Muscle layer of duodenum (tissue), 2 donors: ENCODE results near the gene MRPL24.

Experiments used
- H3K27ac ChIP-seq: one replicate; pipeline ENCODE4 v1.7.0; 2013; ENCODE audit warnings: mild to moderate bottlenecking, low read length
- H3K27me3 ChIP-seq: one replicate; pipeline ENCODE4 v1.7.0; 2013; ENCODE audit warnings: low read depth, mild to moderate bottlenecking, control low read depth, low read length
- H3K36me3 ChIP-seq, 2 donors: one replicate each; pipeline ENCODE4 v1.7.0; 2013; ENCODE audit warnings: low read length in 2 of 2, control low read depth in 1 of 2, mild to moderate bottlenecking in 1 of 2; ENCODE audit not compliant: insufficient read depth in 2 of 2, control insufficient read depth in 1 of 2
- H3K4me1 ChIP-seq, 2 donors: one replicate each; pipeline ENCODE4 v1.7.0; 2013; ENCODE audit warnings: low read length in 2 of 2, mild to moderate bottlenecking in 2 of 2, control low read depth in 1 of 2, moderate library complexity in 1 of 2; ENCODE audit not compliant: insufficient read depth in 2 of 2, control insufficient read depth in 1 of 2
- H3K4me3 ChIP-seq, 2 donors: one replicate each; pipeline ENCODE4 v1.7.0; 2013; ENCODE audit warnings: low read length in 2 of 2, low read depth in 1 of 2, mild to moderate bottlenecking in 1 of 2
- H3K9me3 ChIP-seq, 2 donors: one replicate each; pipeline ENCODE4 v1.7.0; 2013; ENCODE audit warnings: low read length in 2 of 2, control low read depth in 1 of 2, mild to moderate bottlenecking in 1 of 2; ENCODE audit not compliant: control insufficient read depth in 1 of 2
- donor health status: healthy.

Gene MRPL24

GRCh38 chr1:156725683-156726280, 15.1 kb downstream of the MRPL24 start:
- Histone ChIP-seq H3K4me3 (peak overlapping the region; percentile 94 to 96), H3K9me3 (no peaks in the 10 kb centered on the region), H3K27me3 (no peaks in the 10 kb centered on the region), H3K36me3 (peaks cover 30 to 34% of the 10 kb centered on the region in 2 donors), H3K4me1 (peaks cover 27 to 37% of the 10 kb centered on the region in 2 donors), H3K27ac (no peak overlapping the region)

GRCh38 chr1:156721535-156721934, 19.4 kb downstream of the MRPL24 start:
- H3K27ac ChIP-seq, result no peak overlapping the region
- H3K27me3 ChIP-seq, result no peaks in the 10 kb centered on the region
- peaks cover 33 to 46% of the 10 kb centered on the region in 2 donors for H3K36me3 ChIP-seq
- H3K4me1 ChIP-seq, result peaks cover 11 to 22% of the 10 kb centered on the region in 2 donors
- H3K4me3 ChIP-seq, result no peak overlapping the region
- H3K9me3 ChIP-seq, result no peaks in the 10 kb centered on the region

- no peak overlapping the region for H3K4me3 ChIP-seq
- H3K4me1 ChIP-seq, result peaks cover 9 to 18% of the 10 kb centered on the region in 2 donors
- peaks cover 33 to 46% of the 10 kb centered on the region in 2 donors for H3K36me3 ChIP-seq
- H3K27me3 ChIP-seq, result no peaks in the 10 kb centered on the region
- no peak overlapping the region for H3K27ac ChIP-seq
- H3K9me3 ChIP-seq, result no peaks in the 10 kb centered on the region
Observed at GRCh38 chr1:156721131-156721530, 19.8 kb downstream of the MRPL24 start.

- no peaks in the 10 kb centered on the region for H3K9me3 ChIP-seq
- H3K27ac ChIP-seq, result no peak overlapping the region
- peaks cover 0 to 7% of the 10 kb centered on the region in 2 donors for H3K4me1 ChIP-seq
- H3K36me3 ChIP-seq, result peaks cover 15 to 28% of the 10 kb centered on the region in 2 donors
- H3K27me3 ChIP-seq, result no peaks in the 10 kb centered on the region
- no peak overlapping the region for H3K4me3 ChIP-seq
Observed at GRCh38 chr1:156717351-156717750, 23.5 kb downstream of the MRPL24 start.

GRCh38 chr1:156714830-156715229, 26.1 kb downstream of the MRPL24 start:
- no peak overlapping the region for H3K27ac ChIP-seq
- H3K36me3 ChIP-seq, result peaks cover 0 to 5% of the 10 kb centered on the region in 2 donors
- H3K4me3 ChIP-seq, result no peak overlapping the region
- H3K27me3 ChIP-seq, result no peaks in the 10 kb centered on the region
- no peaks in the 10 kb centered on the region for H3K9me3 ChIP-seq
- H3K4me1 ChIP-seq, result peaks cover 4 to 31% of the 10 kb centered on the region in 2 donors

GRCh38 chr1:156712626-156713025, 28.3 kb downstream of the MRPL24 start:
- H3K9me3 ChIP-seq, result no peaks in the 10 kb centered on the region
- peaks cover 0 to 3% of the 10 kb centered on the region in 2 donors for H3K36me3 ChIP-seq
- H3K4me3 ChIP-seq, result no peak overlapping the region
- H3K4me1 ChIP-seq, result peaks cover 10 to 47% of the 10 kb centered on the region in 2 donors
- H3K27ac ChIP-seq, result no peak overlapping the region
- H3K27me3 ChIP-seq, result no peaks in the 10 kb centered on the region

- Histone ChIP-seq H3K36me3 (peaks cover 0 to 3% of the 10 kb centered on the region in 2 donors), H3K9me3 (no peaks in the 10 kb centered on the region), H3K27ac (no peak overlapping the region), H3K4me1 (peaks cover 10 to 60% of the 10 kb centered on the region in 2 donors), H3K27me3 (no peaks in the 10 kb centered on the region), H3K4me3 (no peak overlapping the region)
Observed at GRCh38 chr1:156711011-156711817, 29.7 kb downstream of the MRPL24 start.

GRCh38 chr1:156709757-156710489, 31.0 kb downstream of the MRPL24 start:
- Histone ChIP-seq H3K9me3 (no peaks in the 10 kb centered on the region), H3K27ac (no peak overlapping the region), H3K27me3 (peaks cover 3% of the 10 kb centered on the region), H3K36me3 (no peaks in the 10 kb centered on the region), H3K4me3 (no peak overlapping the region), H3K4me1 (peaks cover 10 to 72% of the 10 kb centered on the region in 2 donors)

GRCh38 chr1:156709031-156709430, 31.9 kb downstream of the MRPL24 start:
- H3K27ac ChIP-seq, result no peak overlapping the region

GRCh38 chr1:156708218-156708661, 32.6 kb downstream of the MRPL24 start:
- H3K4me3 ChIP-seq, result no peak overlapping the region
- peaks cover 20% of the 10 kb centered on the region for H3K27me3 ChIP-seq
- no peaks in the 10 kb centered on the region for H3K9me3 ChIP-seq
- H3K4me1 ChIP-seq, result peaks cover 10 to 89% of the 10 kb centered on the region in 2 donors
- no peaks in the 10 kb centered on the region for H3K36me3 ChIP-seq
- H3K27ac ChIP-seq, result no peak overlapping the region

More at GRCh38 chr1:156709031-156709430, 31.9 kb downstream of the MRPL24 start:
- Histone ChIP-seq H3K4me1 (peaks cover 10 to 81% of the 10 kb centered on the region in 2 donors), H3K4me3 (no peak overlapping the region), H3K9me3 (no peaks in the 10 kb centered on the region), H3K27me3 (peaks cover 12% of the 10 kb centered on the region), H3K36me3 (no peaks in the 10 kb centered on the region)
